Keratinocyte (primary cell): ENCODE data around the gene NDRG3. TPM values are rescaled to one million over a fixed set of nuclear protein-coding genes. Genes with fewer than 3 reads are reported as not detected.

ENCODE experiments used
- DNase-seq: peaks from one replicate; pipeline ENCODE4 v3.0.0-alpha.2; 2011; ENCODE audit warnings: low read depth, missing footprints, low spot score
- FAIRE-seq: peaks from 2 replicates; lab custom pipeline; 2011; peaks lifted over from hg19 to GRCh38; lab: Jason Lieb, UNC
- H2AFZ ChIP-seq: 2 replicates; pipeline ENCODE4 v1.6.0; 2012; ENCODE audit warnings: low read length, control low read depth, inconsistent platforms; ENCODE audit not compliant: control insufficient read depth
- H3K27ac ChIP-seq: 2 replicates; pipeline ENCODE4 v1.5.1; 2011; ENCODE audit warnings: low read length; ENCODE audit not compliant: control insufficient read depth, insufficient read depth
- H3K27me3 ChIP-seq: 3 replicates; pipeline ENCODE4 v1.6.0; 2011; ENCODE audit warnings: low read length; ENCODE audit not compliant: control insufficient read depth, insufficient read depth; ENCODE audit errors: extremely low read depth
- H3K36me3 ChIP-seq, 2 experiments: 2 replicates in 1 of 2; 3 replicates in 1 of 2; pipeline ENCODE4 v1.5.1; 2011; ENCODE audit warnings: low read length in 2 of 2, mild to moderate bottlenecking in 1 of 2; ENCODE audit not compliant: control insufficient read depth in 2 of 2, insufficient read depth in 2 of 2; ENCODE audit errors: extremely low read depth in 1 of 2
- H3K4me1 ChIP-seq: 3 replicates; pipeline ENCODE4 v1.5.1; 2011; ENCODE audit warnings: low read length; ENCODE audit not compliant: control insufficient read depth, insufficient read depth; ENCODE audit errors: extremely low read depth
- H3K4me2 ChIP-seq: 3 replicates; pipeline ENCODE4 v1.6.0; 2011; ENCODE audit warnings: low read depth, low read length; ENCODE audit not compliant: control insufficient read depth, insufficient read depth; ENCODE audit errors: extremely low read depth
- H3K4me3 ChIP-seq, 3 experiments: fragments of 200-600 bp in 1 of 3; sonication (generic) in 1 of 3; 2 replicates in 2 of 3; 3 replicates in 1 of 3; pipeline ENCODE4 v1.5.1; 2011 to 2016; ENCODE audit warnings: low read length in 3 of 3, mild to moderate bottlenecking in 3 of 3, control low read depth in 2 of 3, inconsistent platforms in 1 of 3, low read depth in 1 of 3, mixed read lengths in 1 of 3, mixed run types in 1 of 3, moderate library complexity in 1 of 3; ENCODE audit not compliant: control insufficient read depth in 2 of 3, insufficient read depth in 2 of 3; ENCODE audit errors: extremely low read depth in 1 of 3
- H3K79me2 ChIP-seq: 2 replicates; pipeline ENCODE4 v1.6.0; 2012; ENCODE audit warnings: low read length; ENCODE audit not compliant: control insufficient read depth, insufficient read depth
- H3K9ac ChIP-seq: 3 replicates; pipeline ENCODE4 v1.6.0; 2011; ENCODE audit warnings: low read length; ENCODE audit not compliant: control insufficient read depth, insufficient read depth; ENCODE audit errors: extremely low read depth
- H3K9me1 ChIP-seq: 3 replicates; pipeline ENCODE4 v1.6.0; 2011; ENCODE audit warnings: low read length; ENCODE audit not compliant: control insufficient read depth, insufficient read depth; ENCODE audit errors: extremely low read depth
- H3K9me3 ChIP-seq: 2 replicates; pipeline ENCODE4 v1.5.1; 2012; ENCODE audit warnings: low read depth, low read length; ENCODE audit not compliant: control insufficient read depth
- H4K20me1 ChIP-seq: 3 replicates; pipeline ENCODE4 v1.6.0; 2011; ENCODE audit warnings: low read length; ENCODE audit not compliant: control insufficient read depth, insufficient read depth; ENCODE audit errors: extremely low read depth
- EZH2 ChIP-seq: IDR thresholded peaks from one replicate; pipeline ENCODE4 v1.6.1; 2012; ENCODE audit warnings: inconsistent platforms, mild to moderate bottlenecking, low read length, moderate library complexity
- dilution Hi-C: fragments of 300-500 bp; cut with MboI; formaldehyde crosslinking; loops from one replicate; pipeline ENCODE4 v1.7.0; 2020; ENCODE audit warnings: low sequenced_read_pairs; ENCODE audit not compliant: extremely low pct_ligation_motif_present
- polyA plus RNA-seq, 5 experiments: library from polyadenylated mRNA; depleted of rRNA in 3 of 5; stranded (reverse) in 3 of 5; stranded (forward) in 1 of 5; unstranded in 1 of 5; fragments of >200 nt; gene quantifications; 1 replicate in 1 of 5; 2 replicates in 3 of 5; 3 replicates in 1 of 5; pipeline versions ENCODE4 v1.2.1 to v1.2.3, GENCODE V29; 2011 to 2012; ENCODE audit warnings: missing spikeins in 2 of 5, low read depth in 1 of 5, low replicate concordance in 1 of 5
- TF ChIP-seq, protein P1 (sequence below), 3 experiments: IDR thresholded peaks in 1 of 3; conservative IDR thresholded peaks in 1 of 3; optimal IDR thresholded peaks in 1 of 3; 2 replicates in 2 of 3; 3 replicates in 1 of 3; pipeline versions ENCODE3 to v1.5.1; 2011; ENCODE audit warnings: low read length in 3 of 3, mild to moderate bottlenecking in 3 of 3, moderate library complexity in 2 of 3, control low read depth in 1 of 3, inconsistent platforms in 1 of 3; ENCODE audit not compliant: insufficient read depth in 2 of 3; ENCODE audit errors: extremely low read depth in 1 of 3

Gene NDRG3
- polyA plus RNA-seq, 1 donor (not counting 4 experiments of a cell fraction or from before 2014, with no cell fraction given) = 44.1 TPM

DNA sequence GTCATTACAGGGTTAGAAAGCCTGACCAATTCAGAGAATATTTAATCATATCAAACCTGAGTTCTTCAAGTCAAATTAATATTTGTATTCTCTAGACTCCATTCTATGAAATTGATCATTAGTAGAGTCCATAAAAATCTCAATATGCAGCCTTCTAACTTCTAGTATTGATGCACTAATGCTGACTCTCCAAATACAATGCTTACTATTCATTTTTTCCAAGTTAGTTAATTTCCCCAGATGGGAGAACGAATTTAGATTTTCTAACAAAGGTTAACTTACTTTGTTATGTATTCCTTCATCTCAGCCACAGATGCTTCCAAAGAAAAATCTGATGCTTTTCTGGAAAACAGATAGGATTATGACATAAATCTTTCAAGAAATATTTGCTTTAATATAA lies 12.4 kb upstream of the NDRG3 start:
- no peak overlapping the region for H2AFZ ChIP-seq
- DNase-seq (no peak), FAIRE-seq (no peak)
- H3K36me3 ChIP-seq = peaks cover 0 to 14% of the 10 kb centered on the region in 2 experiments
- no peak overlapping the region for H3K27ac ChIP-seq
- no peaks in the 10 kb centered on the region for H3K9me3 ChIP-seq
- no peaks in the 10 kb centered on the region for H3K4me1 ChIP-seq
- dilution Hi-C loops = no loop called here
- no peak overlapping the region for H3K4me3 ChIP-seq
- H3K9me1 ChIP-seq = peaks cover 2% of the 10 kb centered on the region
- no peak overlapping the region for H3K4me2 ChIP-seq
- H3K79me2 ChIP-seq = no peaks in the 10 kb centered on the region
- H3K9ac ChIP-seq = no peak overlapping the region
- TF ChIP-seq, protein P1, sequence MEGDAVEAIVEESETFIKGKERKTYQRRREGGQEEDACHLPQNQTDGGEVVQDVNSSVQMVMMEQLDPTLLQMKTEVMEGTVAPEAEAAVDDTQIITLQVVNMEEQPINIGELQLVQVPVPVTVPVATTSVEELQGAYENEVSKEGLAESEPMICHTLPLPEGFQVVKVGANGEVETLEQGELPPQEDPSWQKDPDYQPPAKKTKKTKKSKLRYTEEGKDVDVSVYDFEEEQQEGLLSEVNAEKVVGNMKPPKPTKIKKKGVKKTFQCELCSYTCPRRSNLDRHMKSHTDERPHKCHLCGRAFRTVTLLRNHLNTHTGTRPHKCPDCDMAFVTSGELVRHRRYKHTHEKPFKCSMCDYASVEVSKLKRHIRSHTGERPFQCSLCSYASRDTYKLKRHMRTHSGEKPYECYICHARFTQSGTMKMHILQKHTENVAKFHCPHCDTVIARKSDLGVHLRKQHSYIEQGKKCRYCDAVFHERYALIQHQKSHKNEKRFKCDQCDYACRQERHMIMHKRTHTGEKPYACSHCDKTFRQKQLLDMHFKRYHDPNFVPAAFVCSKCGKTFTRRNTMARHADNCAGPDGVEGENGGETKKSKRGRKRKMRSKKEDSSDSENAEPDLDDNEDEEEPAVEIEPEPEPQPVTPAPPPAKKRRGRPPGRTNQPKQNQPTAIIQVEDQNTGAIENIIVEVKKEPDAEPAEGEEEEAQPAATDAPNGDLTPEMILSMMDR (optimal IDR thresholded peaks at IDR 0.05 in 1 of 3, IDR thresholded peaks at IDR 0.05 in 1 of 3, conservative IDR thresholded peaks at IDR 0.05 in 1 of 3; ENCODE audit: extremely low read depth in 1 of 3, insufficient read depth in 2 of 3, low read length in 3 of 3) = no peak
- TF ChIP-seq EZH2 = no peak
- H3K27me3 ChIP-seq = no peaks in the 10 kb centered on the region
- no peaks in the 10 kb centered on the region for H4K20me1 ChIP-seq

DNA sequence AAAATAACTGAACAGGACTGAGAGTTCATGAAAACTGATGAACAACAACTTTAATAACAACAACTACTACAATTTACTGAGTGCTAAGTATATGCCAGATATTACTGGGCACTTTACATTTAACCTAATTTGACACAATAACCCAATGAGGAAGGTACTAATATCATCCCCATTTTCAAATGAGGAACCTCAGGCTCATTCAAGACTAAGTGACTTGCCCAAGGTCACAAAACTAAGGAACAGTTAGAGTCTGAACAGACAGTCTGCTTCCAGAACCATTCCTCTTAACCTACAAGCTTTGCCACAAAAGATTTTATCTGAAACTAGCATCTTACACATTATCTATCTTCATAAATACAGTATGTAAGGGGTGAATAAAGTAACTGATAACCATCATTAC lies 10.6 kb upstream of the NDRG3 start:
- no peak overlapping the region for H3K4me2 ChIP-seq
- FAIRE-seq (no peak), DNase-seq (no peak)
- TF ChIP-seq, protein P1 (optimal IDR thresholded peaks at IDR 0.05 in 1 of 3, IDR thresholded peaks at IDR 0.05 in 1 of 3, conservative IDR thresholded peaks at IDR 0.05 in 1 of 3; ENCODE audit: extremely low read depth in 1 of 3, insufficient read depth in 2 of 3, low read length in 3 of 3) = no peak
- TF ChIP-seq EZH2 = no peak
- no peaks in the 10 kb centered on the region for H3K9me3 ChIP-seq
- H3K4me3 ChIP-seq = no peak overlapping the region
- H3K79me2 ChIP-seq = no peaks in the 10 kb centered on the region
- H3K27me3 ChIP-seq = no peaks in the 10 kb centered on the region
- H3K36me3 ChIP-seq = peaks cover 0 to 23% of the 10 kb centered on the region in 2 experiments
- dilution Hi-C loops = no loop called here
- H4K20me1 ChIP-seq = no peaks in the 10 kb centered on the region
- no peak overlapping the region for H2AFZ ChIP-seq
- peaks cover 2% of the 10 kb centered on the region for H3K9me1 ChIP-seq
- no peak overlapping the region for H3K9ac ChIP-seq
- H3K27ac ChIP-seq = no peak overlapping the region
- no peaks in the 10 kb centered on the region for H3K4me1 ChIP-seq
